Astrocyte (in vitro differentiated cells and primary cell): Measurements from ENCODE around the gene XPNPEP1. TPM values are rescaled to one million over a fixed set of nuclear protein-coding genes. Genes with fewer than 3 reads are reported as not detected.
A peak's percentile ranks its signal among the peaks of the same experiment; 100 is the strongest.

Experiments used
- DNase-seq: peaks from one replicate; pipeline ENCODE4 v3.0.0-alpha.2; 2010; ENCODE audit warnings: low read depth
- FAIRE-seq: peaks from 2 replicates; lab custom pipeline; 2011; peaks lifted over from hg19 to GRCh38; lab: Jason Lieb, UNC
- H2AFZ ChIP-seq: 2 replicates; pipeline ENCODE4 v1.6.0; 2012; ENCODE audit warnings: low read depth, low read length, inconsistent platforms
- H3K27ac ChIP-seq: 2 replicates; pipeline ENCODE4 v1.5.1; 2011; ENCODE audit warnings: low read depth, low read length, inconsistent platforms
- H3K27me3 ChIP-seq: 2 replicates; pipeline ENCODE4 v1.6.0; 2011; ENCODE audit warnings: low read length, inconsistent platforms; ENCODE audit not compliant: insufficient read depth
- H3K36me3 ChIP-seq: 2 replicates; pipeline ENCODE4 v1.5.1; 2011; ENCODE audit warnings: low read length, inconsistent platforms; ENCODE audit not compliant: insufficient read depth
- H3K4me1 ChIP-seq: 2 replicates; pipeline ENCODE4 v1.5.1; 2011; ENCODE audit warnings: low read length, inconsistent platforms; ENCODE audit not compliant: insufficient read depth
- H3K4me2 ChIP-seq: 2 replicates; pipeline ENCODE4 v1.6.0; 2012; ENCODE audit warnings: low read length, inconsistent platforms
- H3K4me3 ChIP-seq: 2 replicates; pipeline ENCODE4 v1.5.1; 2011; ENCODE audit warnings: low read depth, mild to moderate bottlenecking, low read length, inconsistent platforms; ENCODE audit not compliant: insufficient read depth
- H3K79me2 ChIP-seq: 2 replicates; pipeline ENCODE4 v1.6.0; 2012; ENCODE audit warnings: mild to moderate bottlenecking, low read length, inconsistent platforms; ENCODE audit not compliant: insufficient read depth
- H3K9ac ChIP-seq: 2 replicates; pipeline ENCODE4 v1.6.0; 2012; ENCODE audit warnings: mild to moderate bottlenecking, low read length, inconsistent platforms
- H3K9me3 ChIP-seq: 2 replicates; pipeline ENCODE4 v1.5.1; 2012; ENCODE audit warnings: low read depth, mild to moderate bottlenecking, low read length, inconsistent platforms; ENCODE audit not compliant: insufficient read depth
- H4K20me1 ChIP-seq: 2 replicates; pipeline ENCODE4 v1.6.0; 2012; ENCODE audit warnings: low read length, inconsistent platforms; ENCODE audit not compliant: insufficient read depth
- H3K27ac Mint-ChIP-seq: one replicate; pipeline ENCODE4 v1.8.0; 2021; ENCODE audit warnings: mild to moderate bottlenecking, mixed read lengths; ENCODE audit not compliant: unreplicated experiment
- H3K27me3 Mint-ChIP-seq: one replicate; pipeline ENCODE4 v1.8.0; 2021; ENCODE audit warnings: low read depth, mixed read lengths; ENCODE audit not compliant: unreplicated experiment
- H3K36me3 Mint-ChIP-seq: one replicate; pipeline ENCODE4 v1.8.0; 2021; ENCODE audit warnings: low read depth, mixed read lengths; ENCODE audit not compliant: unreplicated experiment
- H3K4me1 Mint-ChIP-seq: one replicate; pipeline ENCODE4 v1.8.0; 2021; ENCODE audit warnings: low read depth, mixed read lengths; ENCODE audit not compliant: unreplicated experiment
- H3K4me3 Mint-ChIP-seq: one replicate; pipeline ENCODE4 v1.8.0; 2021; ENCODE audit warnings: mild to moderate bottlenecking, moderate library complexity, mixed read lengths; ENCODE audit not compliant: unreplicated experiment
- H3K9me3 Mint-ChIP-seq: one replicate; pipeline ENCODE4 v1.8.0; 2021; ENCODE audit warnings: mild to moderate bottlenecking, mixed read lengths; ENCODE audit not compliant: unreplicated experiment
- EZH2 ChIP-seq: IDR thresholded peaks from 2 replicates; pipeline ENCODE4 v1.6.1; 2012; ENCODE audit warnings: mild to moderate bottlenecking, low read length, inconsistent platforms; ENCODE audit not compliant: insufficient read depth
- total RNA-seq: library from RNA; stranded (reverse); gene quantifications from 2 replicates; pipeline ENCODE4 v1.2.1, GENCODE V29; 2021
- TF ChIP-seq, protein P1 (sequence below): IDR thresholded peaks from 2 replicates; pipeline ENCODE4 v1.5.1; 2011; ENCODE audit warnings: low read depth, mild to moderate bottlenecking, inconsistent platforms, low read length, moderate library complexity; ENCODE audit not compliant: insufficient read depth

Gene XPNPEP1
- total RNA-seq, 1 donor from 2014 or later = 100 TPM

DNA sequence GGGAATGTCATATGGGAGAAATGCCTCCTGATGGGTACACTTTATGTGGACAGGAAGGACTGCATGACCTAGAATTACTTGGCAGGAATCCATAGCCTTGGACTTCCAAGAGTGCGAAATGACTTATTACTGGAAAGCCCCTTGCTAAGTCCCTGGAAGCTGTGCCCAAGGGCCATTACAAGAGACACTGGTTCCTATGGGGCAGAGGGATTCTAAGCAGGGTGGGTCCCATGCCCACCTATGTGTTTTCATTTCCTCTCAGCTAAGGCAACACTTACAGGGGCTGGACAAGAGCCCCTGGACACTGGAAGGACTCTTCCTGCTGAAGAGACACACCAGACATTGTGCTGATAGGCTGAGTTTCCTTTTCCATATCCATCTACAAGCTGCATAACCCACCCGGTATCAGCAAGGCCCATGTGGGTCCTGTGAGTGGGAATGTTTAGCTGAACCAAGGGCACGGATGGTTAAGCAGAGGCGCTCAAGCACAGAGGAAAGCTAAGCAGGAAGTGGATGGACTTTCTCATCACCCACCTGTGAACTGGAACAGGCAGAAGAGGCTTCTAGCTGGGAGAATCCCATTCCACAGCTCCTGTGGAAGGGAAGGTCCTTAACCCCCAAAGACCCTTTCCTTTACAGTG is 56.2 kb downstream of the XPNPEP1 start:
- no peaks in the 10 kb centered on the region for H3K4me1 Mint-ChIP-seq
- FAIRE-seq (no peak), DNase-seq (no peak)
- no peak overlapping the region for H3K9ac ChIP-seq
- H3K4me1 ChIP-seq = no peaks in the 10 kb centered on the region
- TF ChIP-seq, protein P1, sequence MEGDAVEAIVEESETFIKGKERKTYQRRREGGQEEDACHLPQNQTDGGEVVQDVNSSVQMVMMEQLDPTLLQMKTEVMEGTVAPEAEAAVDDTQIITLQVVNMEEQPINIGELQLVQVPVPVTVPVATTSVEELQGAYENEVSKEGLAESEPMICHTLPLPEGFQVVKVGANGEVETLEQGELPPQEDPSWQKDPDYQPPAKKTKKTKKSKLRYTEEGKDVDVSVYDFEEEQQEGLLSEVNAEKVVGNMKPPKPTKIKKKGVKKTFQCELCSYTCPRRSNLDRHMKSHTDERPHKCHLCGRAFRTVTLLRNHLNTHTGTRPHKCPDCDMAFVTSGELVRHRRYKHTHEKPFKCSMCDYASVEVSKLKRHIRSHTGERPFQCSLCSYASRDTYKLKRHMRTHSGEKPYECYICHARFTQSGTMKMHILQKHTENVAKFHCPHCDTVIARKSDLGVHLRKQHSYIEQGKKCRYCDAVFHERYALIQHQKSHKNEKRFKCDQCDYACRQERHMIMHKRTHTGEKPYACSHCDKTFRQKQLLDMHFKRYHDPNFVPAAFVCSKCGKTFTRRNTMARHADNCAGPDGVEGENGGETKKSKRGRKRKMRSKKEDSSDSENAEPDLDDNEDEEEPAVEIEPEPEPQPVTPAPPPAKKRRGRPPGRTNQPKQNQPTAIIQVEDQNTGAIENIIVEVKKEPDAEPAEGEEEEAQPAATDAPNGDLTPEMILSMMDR = no peak
- TF ChIP-seq EZH2 = no peak
- no peaks in the 10 kb centered on the region for H3K9me3 ChIP-seq
- peaks cover 3% of the 10 kb centered on the region for H4K20me1 ChIP-seq
- H3K4me3 Mint-ChIP-seq = no peak overlapping the region
- no peak overlapping the region for H3K27ac ChIP-seq
- peaks cover 3% of the 10 kb centered on the region for H3K9me3 Mint-ChIP-seq
- H3K4me2 ChIP-seq = no peak overlapping the region
- H3K27me3 ChIP-seq = no peaks in the 10 kb centered on the region
- no peak overlapping the region for H2AFZ ChIP-seq
- H3K79me2 ChIP-seq = no peaks in the 10 kb centered on the region
- no peak overlapping the region for H3K27ac Mint-ChIP-seq
- no peak overlapping the region for H3K4me3 ChIP-seq
- H3K27me3 Mint-ChIP-seq = no peaks in the 10 kb centered on the region
- peaks cover 47% of the 10 kb centered on the region for H3K36me3 Mint-ChIP-seq
- peaks cover 51% of the 10 kb centered on the region for H3K36me3 ChIP-seq

DNA sequence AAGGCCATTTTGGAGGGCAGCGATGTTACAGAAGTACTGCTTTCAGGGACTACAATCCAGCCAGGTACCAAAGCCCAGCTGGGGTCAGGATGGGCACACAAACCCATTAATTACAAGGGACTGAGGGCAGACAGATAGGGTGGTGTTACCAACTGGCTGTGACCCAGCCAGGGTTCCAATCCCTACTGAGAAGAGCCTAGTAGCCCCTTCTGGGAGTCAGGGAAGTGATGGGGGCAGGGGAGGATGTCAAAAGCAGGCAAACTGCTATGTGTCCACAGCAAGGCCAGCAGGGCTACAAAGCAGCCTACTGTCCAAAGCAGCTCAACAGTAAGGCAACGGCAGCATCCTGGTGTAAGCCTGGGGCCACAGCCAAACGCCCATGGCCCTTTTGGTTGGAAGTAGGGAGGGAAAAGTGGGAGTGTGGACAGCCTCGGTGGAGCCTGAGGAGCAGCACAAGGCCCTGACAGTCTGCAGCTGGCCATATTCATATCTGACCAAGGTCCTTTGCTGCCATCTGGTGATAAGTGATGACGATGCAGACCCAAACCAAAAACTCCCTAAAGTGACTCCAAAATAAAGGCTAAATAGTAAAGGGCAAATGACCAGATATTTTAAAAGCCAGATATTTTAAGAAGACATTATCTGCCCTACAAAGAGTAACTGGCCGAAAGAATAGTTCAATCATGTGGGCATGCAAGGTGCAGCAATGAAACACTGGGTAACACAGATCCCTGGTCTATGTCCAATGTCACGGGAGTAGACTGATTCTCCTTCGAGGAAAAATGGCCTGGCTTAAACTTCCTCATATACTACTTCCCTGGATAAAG is 56.9 kb downstream of the XPNPEP1 start:
- FAIRE-seq = no peak

More for the DNA sequence above, 56.9 kb downstream of the XPNPEP1 start:
- peaks cover 3% of the 10 kb centered on the region for H4K20me1 ChIP-seq
- H3K27me3 ChIP-seq = no peaks in the 10 kb centered on the region
- Mint-ChIP-seq H3K4me3 (no peak overlapping the region), H3K27ac (no peak overlapping the region), H3K9me3 (peaks cover 3% of the 10 kb centered on the region), H3K27me3 (no peaks in the 10 kb centered on the region), H3K4me1 (no peaks in the 10 kb centered on the region), H3K36me3 (peaks cover 43% of the 10 kb centered on the region)
- no peak overlapping the region for H3K4me2 ChIP-seq
- no peak overlapping the region for H3K4me3 ChIP-seq
- H3K9me3 ChIP-seq = no peaks in the 10 kb centered on the region
- H3K36me3 ChIP-seq = peaks cover 46% of the 10 kb centered on the region
- no peak for DNase-seq
- H2AFZ ChIP-seq = no peak overlapping the region
- H3K4me1 ChIP-seq = no peaks in the 10 kb centered on the region
- no peak overlapping the region for H3K9ac ChIP-seq
- no peak overlapping the region for H3K27ac ChIP-seq
- H3K79me2 ChIP-seq = no peaks in the 10 kb centered on the region
- TF ChIP-seq EZH2 = no peak
- TF ChIP-seq, protein P1 = peak; percentile 30
